Measurements from ENCODE around the gene RNASE7.

GRCh38 chr14:21024585-21025370 lies 17.4 kb upstream of the RNASE7 start, which contains the start of gene NDRG2:
- TF ChIP-seq CTCF (IDR thresholded peaks at IDR 0.05) (no peak), EP300 (IDR thresholded peaks at IDR 0.05; ENCODE audit: borderline replicate concordance in 1 of 2, low read depth in 1 of 2, low read length in 1 of 2) (no peak), MXI1 (IDR thresholded peaks at IDR 0.05; ENCODE audit: low read depth, low read length) (0 out of 2 replicates have a peak, but pooled peaks have one; percentile 15)
